ENCODE results near the gene TATDN2. TPM values are rescaled to one million over a fixed set of nuclear protein-coding genes. Genes with fewer than 3 reads are reported as not detected.

The TATDN2 gene, protein sequence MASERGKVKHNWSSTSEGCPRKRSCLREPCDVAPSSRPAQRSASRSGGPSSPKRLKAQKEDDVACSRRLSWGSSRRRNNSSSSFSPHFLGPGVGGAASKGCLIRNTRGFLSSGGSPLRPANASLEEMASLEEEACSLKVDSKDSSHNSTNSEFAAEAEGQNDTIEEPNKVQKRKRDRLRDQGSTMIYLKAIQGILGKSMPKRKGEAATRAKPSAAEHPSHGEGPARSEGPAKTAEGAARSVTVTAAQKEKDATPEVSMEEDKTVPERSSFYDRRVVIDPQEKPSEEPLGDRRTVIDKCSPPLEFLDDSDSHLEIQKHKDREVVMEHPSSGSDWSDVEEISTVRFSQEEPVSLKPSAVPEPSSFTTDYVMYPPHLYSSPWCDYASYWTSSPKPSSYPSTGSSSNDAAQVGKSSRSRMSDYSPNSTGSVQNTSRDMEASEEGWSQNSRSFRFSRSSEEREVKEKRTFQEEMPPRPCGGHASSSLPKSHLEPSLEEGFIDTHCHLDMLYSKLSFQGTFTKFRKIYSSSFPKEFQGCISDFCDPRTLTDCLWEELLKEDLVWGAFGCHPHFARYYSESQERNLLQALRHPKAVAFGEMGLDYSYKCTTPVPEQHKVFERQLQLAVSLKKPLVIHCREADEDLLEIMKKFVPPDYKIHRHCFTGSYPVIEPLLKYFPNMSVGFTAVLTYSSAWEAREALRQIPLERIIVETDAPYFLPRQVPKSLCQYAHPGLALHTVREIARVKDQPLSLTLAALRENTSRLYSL
- 13.4 and 15.7 TPM in 2 replicates for total RNA-seq (2014; rRNA removed; shearing (Covaris generic))
- 19.5 and 20.5 TPM in 2 replicates for polyA plus RNA-seq (2015; cell fraction: cytosol; rRNA removed)
- polyA plus RNA-seq (2015; cell fraction: nucleus; rRNA removed), result 19.0 and 19.2 TPM in 2 replicates

DNA sequence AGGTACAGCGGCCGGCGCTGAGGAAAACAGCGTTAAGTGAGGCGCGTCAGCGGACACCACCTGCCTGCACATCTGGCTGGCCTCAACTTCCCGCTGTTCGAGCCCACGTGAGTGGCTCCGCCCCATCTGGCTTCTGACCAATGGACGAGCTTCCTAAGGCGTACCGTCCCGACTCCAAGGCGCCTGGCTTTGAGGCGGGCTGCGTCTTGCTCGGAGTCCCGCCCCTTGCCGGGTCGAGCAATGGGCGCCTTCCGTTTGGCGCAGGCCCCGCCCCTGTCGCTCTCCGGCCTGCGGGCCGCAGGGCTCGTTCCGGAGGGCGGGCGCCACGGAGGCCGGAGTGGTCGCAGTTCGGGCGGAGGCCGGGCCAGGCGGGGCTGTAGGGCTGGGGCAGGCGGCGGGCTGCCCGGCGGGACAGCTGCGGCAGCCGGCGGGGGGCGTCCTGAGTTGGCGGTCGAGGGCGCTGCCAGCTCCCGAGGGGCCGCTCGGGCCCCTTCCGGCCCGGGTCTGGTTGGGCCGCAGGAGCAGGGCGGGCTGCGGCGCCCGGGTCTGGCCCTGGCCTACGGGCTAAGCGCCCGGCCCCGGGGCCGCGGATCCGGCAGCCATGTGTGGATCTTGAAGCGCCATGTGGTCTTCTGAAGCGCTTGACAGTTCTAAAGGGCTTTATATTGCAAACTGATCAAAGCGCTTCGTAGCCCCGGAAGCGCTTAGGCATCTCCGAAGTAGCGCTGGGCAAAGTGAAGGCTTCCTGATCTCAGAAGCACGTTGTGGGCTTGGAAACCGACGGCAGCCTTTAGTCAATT lies at the start of gene TATDN2:
TSS of gene TATDN2 (plus strand) at position 276 of the 800 bp plus-strand sequence. CDS start 742 bp downstream, outside the sequence.
- peak; percentile 94 for DNase-seq (ENCODE audit: low read depth)

GRCh38 chr3:10198761-10199649 lies 49.3 kb upstream of the TATDN2 start:
- peak; percentile 84 for DNase-seq (ENCODE audit: low read depth)

GRCh38 chr3:10204921-10205320 lies 43.3 kb upstream of the TATDN2 start:
- DNase-seq (ENCODE audit: low read depth), result no peak

- peak; percentile 97 for DNase-seq (ENCODE audit: low read depth)
These were observed 42.7 kb upstream of the TATDN2 start for GRCh38 chr3:10205451-10206165.

DNA sequence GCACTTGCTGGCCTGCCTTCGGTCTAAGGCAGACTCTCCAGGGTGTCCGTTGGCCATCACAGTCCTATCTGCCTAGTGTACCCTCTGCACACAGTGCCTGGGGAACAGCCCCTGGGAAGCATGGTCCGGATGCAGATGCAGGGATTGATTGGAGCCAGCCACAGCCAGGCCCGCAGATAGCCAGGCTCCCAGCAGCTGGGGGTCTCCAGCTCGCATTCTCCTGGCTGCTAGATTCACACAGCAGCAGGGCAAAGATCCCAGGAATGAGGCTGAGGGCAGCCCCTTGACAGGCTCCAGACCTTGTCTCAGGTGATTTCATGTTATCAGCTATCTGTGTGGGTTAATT lies 42.1 kb upstream of the TATDN2 start:
- no peak for DNase-seq (ENCODE audit: low read depth)

GRCh38 chr3:10213156-10213792 lies 35.0 kb upstream of the TATDN2 start:
- DNase-seq (ENCODE audit: low read depth), result peak; percentile 64

DNA sequence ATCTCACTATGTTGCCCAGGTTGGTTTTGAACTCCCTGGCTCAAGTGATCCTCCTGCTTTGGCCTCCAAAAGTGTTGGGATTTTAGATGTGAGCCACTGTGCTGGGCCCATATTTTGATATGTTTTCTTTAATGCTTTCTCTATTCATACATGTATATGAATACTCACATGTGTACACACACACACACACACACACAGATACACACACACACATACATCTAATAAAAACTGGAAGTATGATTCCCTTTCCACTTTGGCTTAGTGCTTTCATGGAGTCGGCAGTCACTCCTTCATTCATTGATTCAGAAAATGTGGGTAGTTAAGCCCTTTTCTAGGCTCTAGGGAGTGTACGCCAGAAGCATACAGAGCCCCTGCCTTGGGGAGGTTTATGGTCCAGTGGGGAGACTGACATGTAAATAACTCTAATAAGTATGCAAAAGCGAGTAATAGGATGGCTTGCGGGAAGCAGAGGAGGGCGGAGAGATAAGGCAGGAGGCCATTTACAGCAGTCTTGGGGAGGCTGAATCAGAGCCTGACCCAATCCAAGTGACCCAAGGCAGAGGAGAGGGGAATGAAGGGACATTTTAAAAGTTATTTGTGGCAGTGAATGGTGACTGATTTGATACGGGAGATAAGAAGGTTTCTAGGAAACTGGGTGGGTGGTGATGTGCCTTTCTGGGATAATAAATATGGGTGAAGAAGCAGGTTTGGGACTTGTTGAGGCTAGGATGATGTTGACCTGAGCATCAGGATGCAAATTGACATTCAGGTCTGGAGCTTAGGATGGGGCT lies 32.5 kb upstream of the TATDN2 start:
- no peak for DNase-seq (ENCODE audit: low read depth)

DNA sequence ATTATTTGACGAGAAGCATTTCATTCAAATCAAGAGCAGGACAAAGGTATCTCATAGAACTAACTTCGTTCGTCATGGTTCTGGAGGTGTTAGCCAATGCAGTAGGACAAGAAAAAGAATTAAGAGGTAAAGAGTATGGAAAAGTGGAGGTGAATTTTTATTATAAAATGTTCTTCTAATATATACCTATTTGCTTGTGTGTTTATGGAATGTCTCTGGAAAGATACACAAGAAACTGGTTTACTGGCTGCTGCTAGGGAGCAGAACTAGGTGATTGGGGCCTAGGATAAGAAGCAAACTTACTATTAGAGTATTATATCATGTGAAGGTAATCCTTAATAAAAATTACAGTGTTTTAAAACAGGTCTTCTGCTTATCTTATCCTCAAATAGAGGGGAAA lies 30.9 kb upstream of the TATDN2 start:
- no peak for DNase-seq (ENCODE audit: low read depth)

GRCh38 chr3:10219737-10220136 lies 28.5 kb upstream of the TATDN2 start:
- DNase-seq (ENCODE audit: low read depth), result no peak

GRCh38 chr3:10223676-10224639 lies 24.3 kb upstream of the TATDN2 start:
- peak; percentile 58 for DNase-seq (ENCODE audit: low read depth)

GRCh38 chr3:10224794-10225665 lies 23.2 kb upstream of the TATDN2 start:
- DNase-seq (ENCODE audit: low read depth), result peak; percentile 83

DNA sequence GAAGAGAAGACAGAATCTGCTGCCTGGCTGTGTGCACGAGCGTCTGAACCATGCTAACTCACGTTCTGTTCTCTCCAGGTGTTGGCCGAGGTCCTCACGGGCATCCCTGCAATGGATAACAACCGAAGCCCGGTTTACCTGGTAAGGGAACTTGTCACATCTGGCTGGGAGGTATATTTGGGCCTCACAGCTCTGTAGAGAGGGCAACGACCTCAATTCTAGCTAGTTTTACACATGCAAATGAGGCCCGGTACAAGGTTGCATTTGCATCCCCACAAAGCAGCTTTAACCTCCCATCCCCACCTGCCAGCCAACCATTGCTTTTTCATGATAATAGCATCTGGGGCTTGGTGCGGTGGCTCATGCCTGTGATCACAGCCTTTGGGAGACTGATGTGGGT lies 22.0 kb upstream of the TATDN2 start:
- no peak for DNase-seq (ENCODE audit: low read depth)

- peak; percentile 82 for DNase-seq (ENCODE audit: low read depth)
These were observed 19.9 kb upstream of the TATDN2 start for GRCh38 chr3:10228248-10228950.

DNA sequence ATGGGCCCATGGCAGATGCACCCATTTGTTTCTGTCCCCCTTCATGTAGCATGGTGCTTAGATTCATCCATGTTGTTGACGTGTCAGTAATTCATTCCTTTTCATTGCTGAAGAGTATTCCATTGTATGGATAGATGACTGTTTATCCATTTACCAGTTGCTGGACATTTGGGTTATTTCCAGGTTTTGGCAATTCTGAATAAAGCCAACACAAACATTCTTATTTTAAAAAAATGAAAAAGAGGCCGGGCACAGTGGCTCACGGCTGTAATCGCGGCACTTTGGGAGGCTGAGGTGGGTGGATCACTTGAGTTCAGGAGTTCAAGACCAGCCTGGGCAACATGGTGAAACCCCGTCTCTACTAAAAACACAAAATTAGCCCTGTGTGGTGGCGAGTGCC lies 18.7 kb upstream of the TATDN2 start:
- DNase-seq (ENCODE audit: low read depth), result no peak

GRCh38 chr3:10232137-10232536 lies 16.1 kb upstream of the TATDN2 start:
- no peak for DNase-seq (ENCODE audit: low read depth)

DNA sequence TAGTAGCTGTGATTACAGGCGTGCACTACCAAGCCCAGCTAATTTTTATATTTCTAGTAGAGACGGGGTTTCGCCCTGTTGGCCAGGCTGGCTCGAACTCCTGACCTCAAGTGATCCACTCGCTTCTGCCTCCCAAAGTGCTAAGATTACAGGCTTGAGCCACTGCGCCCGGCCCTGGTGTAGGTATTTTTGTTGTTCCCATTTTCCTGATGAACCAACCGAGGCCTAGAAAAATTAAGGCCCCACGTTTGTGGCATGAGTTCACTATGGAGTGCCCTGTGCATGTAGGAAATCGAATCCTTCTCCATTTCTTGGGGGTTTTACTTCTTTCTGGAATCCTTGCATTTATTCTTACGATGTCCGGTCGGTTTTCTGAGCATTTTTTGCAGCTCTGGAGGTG lies 14.3 kb upstream of the TATDN2 start:
- DNase-seq (ENCODE audit: low read depth), result no peak

All from HT1080 (cell line).